Chondrocyte (in vitro differentiated cells): ENCODE measurements around the gene WFDC1. TPM values are rescaled to one million over a fixed set of nuclear protein-coding genes. Genes with fewer than 3 reads are reported as not detected.
A peak's percentile ranks its signal among the peaks of the same experiment; 100 is the strongest.

Source experiments
- DNase-seq: peaks from one replicate; pipeline ENCODE4 v3.0.0; 2021; ENCODE audit warnings: mixed read lengths, low spot score
- H3K27ac Mint-ChIP-seq: one replicate; pipeline ENCODE4 v1.8.0; 2021; ENCODE audit warnings: mild to moderate bottlenecking, moderate library complexity, mixed read lengths; ENCODE audit not compliant: unreplicated experiment
- H3K27me3 Mint-ChIP-seq: 2 replicates; pipeline ENCODE4 v1.8.0; 2021; ENCODE audit warnings: low read depth, mixed read lengths
- H3K36me3 Mint-ChIP-seq: 2 replicates; pipeline ENCODE4 v1.8.0; 2021; ENCODE audit warnings: low read depth, mixed read lengths
- H3K4me1 Mint-ChIP-seq: 2 replicates; pipeline ENCODE4 v1.8.0; 2021; ENCODE audit warnings: low read depth, mild to moderate bottlenecking, mixed read lengths
- H3K4me3 Mint-ChIP-seq: one replicate; pipeline ENCODE4 v1.8.0; 2021; ENCODE audit warnings: mild to moderate bottlenecking, moderate library complexity, mixed read lengths; ENCODE audit not compliant: unreplicated experiment
- H3K9me3 Mint-ChIP-seq: 2 replicates; pipeline ENCODE4 v1.8.0; 2021; ENCODE audit warnings: low read depth, mixed read lengths
- CTCF ChIP-seq: fragments of 200-600 bp; sonication (generic); IDR thresholded peaks from 2 replicates; pipeline ENCODE4 v1.5.0; 2021; ENCODE audit warnings: antibody characterized with exemption, mild to moderate bottlenecking, moderate library complexity
- total RNA-seq: library from RNA; stranded (reverse); gene quantifications from 3 replicates; pipeline ENCODE4 v1.2.1, GENCODE V29; 2021

WFDC1 gene
- total RNA-seq, 1 donor from 2014 or later: 5.6 TPM

DNA sequence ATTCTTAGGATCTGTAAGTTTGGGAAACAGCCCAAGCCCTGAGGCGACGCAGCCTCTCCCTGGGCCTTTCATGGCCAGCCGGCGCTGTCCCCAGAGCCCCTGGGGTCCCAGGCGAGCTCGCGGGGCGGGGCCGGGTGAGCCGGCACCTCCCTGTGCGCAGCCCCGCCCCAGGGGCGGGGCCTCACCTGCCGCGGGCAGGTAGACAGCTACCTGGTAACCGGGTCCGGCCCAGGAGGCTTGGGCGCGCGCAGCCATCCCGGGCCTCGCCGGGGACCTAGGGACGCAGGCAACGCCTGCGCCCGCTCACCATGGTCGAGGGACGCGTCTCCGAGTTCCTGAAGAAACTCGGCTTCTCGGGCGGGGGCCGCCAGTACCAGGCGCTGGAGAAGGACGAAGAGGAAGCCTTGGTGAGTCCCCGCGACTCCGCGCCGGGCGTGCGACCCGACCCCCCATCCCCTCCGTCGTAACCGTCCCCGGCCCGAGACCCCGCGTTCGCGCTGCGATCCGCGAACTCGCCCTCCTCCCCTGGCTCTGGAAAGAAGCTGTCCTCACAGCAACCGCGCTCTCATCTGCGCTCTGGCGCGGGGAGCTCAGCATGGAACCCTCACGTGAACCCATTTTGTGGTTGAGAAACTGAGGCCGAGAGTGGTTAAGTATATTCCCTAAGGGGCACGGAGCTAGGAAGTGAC is 73.8 kb downstream of the WFDC1 start, which contains the start of gene ATP2C2:
TSS of gene ATP2C2 (plus strand) at position 231 of the 689 bp plus-strand sequence. CDS start at position 309, 78 bp downstream.
- H3K4me3 Mint-ChIP-seq: peak within 1 kb of the TSS; percentile 53

DNA sequence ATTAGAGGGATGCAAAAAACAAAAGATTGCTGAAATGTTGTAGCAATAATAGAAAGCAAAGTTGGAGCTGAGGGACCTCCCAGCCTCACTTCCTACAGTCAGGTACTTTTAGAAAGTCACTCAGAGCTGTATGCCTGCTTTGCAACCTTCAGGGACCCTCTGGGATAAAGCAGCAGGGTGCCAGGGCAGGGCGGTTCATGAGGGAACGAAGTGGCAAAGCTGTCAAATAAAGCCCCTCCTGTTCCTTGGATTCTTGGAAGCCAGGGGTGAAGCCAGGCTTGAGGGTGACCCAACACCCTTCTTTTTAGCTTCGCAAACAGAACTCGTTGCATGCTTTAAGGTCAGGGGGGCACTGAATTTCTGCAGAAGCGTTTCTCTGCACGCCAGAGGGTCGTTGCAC is 74.4 kb downstream of the WFDC1 start:
- Mint-ChIP-seq H3K27ac (no peak overlapping the region), H3K9me3 (no peaks in the 10 kb centered on the region), H3K36me3 (no peaks in the 10 kb centered on the region), H3K27me3 (peaks cover 69% of the 10 kb centered on the region), H3K4me1 (peaks cover 4% of the 10 kb centered on the region), H3K4me3 (no peak overlapping the region)
- DNase-seq: no peak
- no peak for TF ChIP-seq CTCF

More for the DNA sequence above, 73.8 kb downstream of the WFDC1 start, which contains the start of gene ATP2C2:
- Mint-ChIP-seq H3K9me3 (no peaks in the 10 kb centered on the region), H3K27me3 (peaks cover 66% of the 10 kb centered on the region), H3K4me1 (peaks cover 4% of the 10 kb centered on the region), H3K36me3 (no peaks in the 10 kb centered on the region), H3K27ac (no peak within 1 kb of the TSS)
- no peak for TF ChIP-seq CTCF
- no peak for DNase-seq

DNA sequence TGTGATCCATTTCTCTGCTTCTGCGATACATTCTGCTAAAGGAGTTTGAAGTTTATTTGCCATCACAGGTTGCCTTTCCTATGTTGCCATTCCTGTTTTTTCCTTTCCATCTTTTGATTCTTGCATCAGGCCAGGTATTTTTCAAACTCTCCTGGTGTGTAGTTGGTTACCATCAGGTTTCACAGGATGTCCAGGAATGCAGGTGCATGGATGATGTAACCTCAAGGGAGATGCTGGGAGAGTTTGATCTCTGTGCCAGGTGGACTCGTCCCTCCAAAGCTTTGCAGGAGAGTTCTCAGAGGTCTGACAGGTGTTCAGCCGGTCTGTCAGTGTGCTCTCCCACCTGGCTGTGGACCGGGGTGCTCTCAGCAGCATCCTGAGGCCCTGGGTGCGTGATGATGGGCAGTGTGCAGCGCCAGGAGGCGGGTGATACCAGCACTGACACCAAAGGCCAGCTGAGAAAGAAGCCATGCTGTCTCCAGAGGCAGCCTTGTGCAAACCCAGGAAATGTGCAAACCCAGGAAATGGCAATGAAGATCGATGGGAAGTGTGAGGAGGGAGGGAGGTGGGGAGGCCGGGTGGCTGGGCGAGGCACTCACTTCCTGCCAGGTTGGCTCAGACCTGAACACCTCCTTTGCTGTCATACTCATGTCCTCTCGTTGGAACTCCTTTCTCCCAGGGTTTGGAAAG is 75.4 kb downstream of the WFDC1 start:
- Mint-ChIP-seq H3K27ac (no peak overlapping the region), H3K27me3 (peaks cover 70% of the 10 kb centered on the region), H3K9me3 (no peaks in the 10 kb centered on the region), H3K36me3 (no peaks in the 10 kb centered on the region), H3K4me3 (no peak overlapping the region), H3K4me1 (peaks cover 4% of the 10 kb centered on the region)
- no peak for DNase-seq
- TF ChIP-seq CTCF: no peak

DNA sequence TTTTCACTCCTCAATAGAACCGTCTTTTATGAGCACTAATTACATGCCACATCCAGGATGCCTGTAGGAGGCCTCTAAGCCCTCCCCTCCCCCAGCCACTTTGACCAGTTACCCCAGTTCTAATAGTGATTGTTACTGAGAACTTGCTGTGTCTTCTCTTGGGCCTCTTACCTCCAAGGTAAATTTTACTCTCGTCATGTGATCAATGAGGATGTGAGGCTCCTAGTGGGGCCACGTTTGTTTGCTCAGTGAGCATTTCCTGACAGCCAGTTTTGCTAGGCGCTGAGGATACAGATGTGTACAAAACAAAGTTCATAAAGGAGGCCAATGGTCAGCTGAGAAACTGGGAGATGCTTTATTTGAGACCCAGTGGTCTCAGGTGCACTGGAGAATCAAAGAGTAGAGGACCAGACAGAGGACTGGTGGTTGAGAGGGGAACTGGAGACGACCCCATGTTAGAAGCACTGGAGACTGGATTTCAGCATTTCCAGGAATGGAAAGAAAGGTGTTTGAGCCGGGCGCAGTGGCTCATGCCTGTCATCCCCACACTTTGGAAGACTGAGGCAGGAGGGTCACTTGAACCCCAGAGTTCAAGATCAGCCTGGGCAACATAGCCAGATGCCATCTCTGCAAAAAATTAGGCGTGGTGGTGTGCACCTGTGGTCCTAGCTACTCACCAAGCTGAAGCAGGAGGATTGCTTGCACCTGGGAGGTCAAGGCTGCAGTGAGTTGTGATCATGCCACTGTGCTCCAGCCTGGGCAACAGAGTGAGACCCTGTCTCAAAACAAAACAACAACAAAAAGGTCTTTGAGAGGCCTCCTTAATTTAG is 76.3 kb downstream of the WFDC1 start:
- DNase-seq: no peak
- H3K9me3 Mint-ChIP-seq: no peaks in the 10 kb centered on the region
- no peak overlapping the region for H3K4me3 Mint-ChIP-seq
- peaks cover 76% of the 10 kb centered on the region for H3K27me3 Mint-ChIP-seq
- no peak overlapping the region for H3K27ac Mint-ChIP-seq
- H3K36me3 Mint-ChIP-seq: no peaks in the 10 kb centered on the region
- TF ChIP-seq CTCF: no peak
- peaks cover 4% of the 10 kb centered on the region for H3K4me1 Mint-ChIP-seq

- H3K36me3 Mint-ChIP-seq: no peaks in the 10 kb centered on the region
- H3K4me3 Mint-ChIP-seq: no peak overlapping the region
- H3K27me3 Mint-ChIP-seq: peaks cover 74% of the 10 kb centered on the region
- no peak for DNase-seq
- no peak for TF ChIP-seq CTCF
- no peaks in the 10 kb centered on the region for H3K9me3 Mint-ChIP-seq
- peaks cover 4% of the 10 kb centered on the region for H3K4me1 Mint-ChIP-seq
- H3K27ac Mint-ChIP-seq: no peak overlapping the region
Observed at GRCh38 chr16:84371553-84371865, 76.8 kb downstream of the WFDC1 start.
